Transverse colon (tissue), 4 donors: ENCODE results near the gene RTKN. TPM values are rescaled to one million over a fixed set of nuclear protein-coding genes. Genes with fewer than 3 reads are reported as not detected.
"Not testable (repeated sequence)": the region's sequence is repeated elsewhere in the genome, so short reads cannot be mapped to it uniquely, and the experiment has no call there.

Source experiments
- DNase-seq: peaks from one replicate; pipeline ENCODE4 v3.0.0-alpha.2; 2019
- H3K27ac ChIP-seq, 4 donors: fragments of 200-600 bp; sonication (generic); 2 replicates each; pipeline ENCODE4 v1.5.1; 2016 to 2018; ENCODE audit warnings: inconsistent platforms in 4 of 4
- H3K27me3 ChIP-seq: fragments of 200-600 bp; sonication (generic); 2 replicates; pipeline ENCODE4 v1.5.1; 2017; ENCODE audit warnings: inconsistent platforms
- H3K36me3 ChIP-seq, 4 donors: fragments of 200-600 bp; sonication (generic); 2 replicates each; pipeline ENCODE4 v1.5.1; 2017 to 2019; ENCODE audit warnings: inconsistent platforms in 4 of 4
- H3K4me1 ChIP-seq, 4 donors: fragments of 200-600 bp; sonication (generic); 2 replicates each; pipeline ENCODE4 v1.5.1; 2017 to 2020; ENCODE audit warnings: inconsistent platforms in 4 of 4
- H3K4me3 ChIP-seq, 4 donors: fragments of 200-600 bp; sonication (generic); 1 replicate in 1 of 4; 2 replicates in 3 of 4; pipeline versions ENCODE4 v1.5.1 to v1.6.1; 2017 to 2019; ENCODE audit warnings: inconsistent platforms in 4 of 4
- H3K9me3 ChIP-seq, 2 donors: fragments of 200-600 bp; sonication (generic); 2 replicates each; pipeline ENCODE4 v1.5.1; 2017 to 2019; ENCODE audit warnings: inconsistent platforms in 2 of 2
- CTCF ChIP-seq, 5 experiments: fragments of 200-600 bp in 3 of 5; fragments of 450-650 bp in 2 of 5; sonication (generic) in 3 of 5; IDR thresholded peaks; 1 replicate in 2 of 5; 2 replicates in 3 of 5; pipeline ENCODE4 v1.5.1; 2016 to 2017; ENCODE audit warnings: antibody characterized with exemption in 5 of 5, inconsistent platforms in 3 of 5, mild to moderate bottlenecking in 2 of 5, moderate library complexity in 1 of 5
- EP300 ChIP-seq: sonication (generic); formaldehyde crosslinking; IDR thresholded peaks from one replicate; pipeline ENCODE4 v1.6.1; 2017; ENCODE audit warnings: antibody characterized with exemption, low read depth
- POLR2A ChIP-seq: fragments of 450-650 bp; IDR thresholded peaks from one replicate; pipeline ENCODE4 v1.6.1; 2016; ENCODE audit warnings: antibody characterized with exemption, mild to moderate bottlenecking, moderate library complexity
- POLR2AphosphoS5 ChIP-seq, 3 donors: sonication (generic); formaldehyde crosslinking; IDR thresholded peaks; one replicate each; pipeline ENCODE4 v1.6.1; 2016; ENCODE audit warnings: antibody characterized with exemption in 3 of 3
- WGBS, 2 donors: methylation state at CpG; one replicate each; pipeline ENCODE4 v1.1.5; 2018; ENCODE audit warnings: low coverage in 1 of 2; 5-methylcytosine and 5-hydroxymethylcytosine counted together
- in situ Hi-C, 4 donors: fragments of 200-750 bp; cut with MboI; loops; one replicate each; pipeline versions ENCODE4 v1.15.0 to v1.15.1; 2017; ENCODE audit warnings: low sequenced_read_pairs in 3 of 4, low pct_ligation_motif_present in 1 of 4, low pct_unique_long_range_greater_than_20kb in 1 of 4
- intact Hi-C: fragments of 100-400 bp; cut with DNase I; formaldehyde crosslinking; loops from one replicate; pipeline ENCODE4 v1.15.1; 2023; ENCODE audit warnings: low total_unique reads
- total RNA-seq, 4 donors: library from RNA; depleted of rRNA; stranded (reverse); fragments of >200 nt; gene quantifications; one replicate each; pipeline ENCODE4 v1.1.0, GENCODE V29; 2016

The RTKN gene
- total RNA-seq, 4 donors from 2014 or later: 29.7 to 46.4 (median 41.9) TPM

GRCh38 chr2:74464406-74464805 is 22.7 kb upstream of the RTKN start:
- TF ChIP-seq POLR2AphosphoS5 (IDR thresholded peaks at IDR 0.05) (no peak), CTCF (IDR thresholded peaks at IDR 0.05) (no peak), POLR2A (no peak), EP300 (no peak)
- H3K36me3 ChIP-seq: no peaks in the 10 kb centered on the region
- H3K4me1 ChIP-seq: peaks cover 6 to 20% (median 17%) of the 10 kb centered on the region in 4 donors
- peak overlapping the region; percentile 46 to 96 (median 78) for H3K4me3 ChIP-seq
- no peaks in the 10 kb centered on the region for H3K9me3 ChIP-seq
- H3K27ac ChIP-seq: peak overlapping the region; percentile 82 to 91 (median 89)
- in situ Hi-C loops: no loop called here
- 0% methylated on average over 7 of the region's 13 CpGs; no CpG with 5 or more reads in 1 of the 2 donors for WGBS, 2 donors
- intact Hi-C loops: no loop called here
- no peaks in the 10 kb centered on the region for H3K27me3 ChIP-seq
- DNase-seq: no peak

GRCh38 chr2:74462786-74463105 is 21.0 kb upstream of the RTKN start:
- H3K36me3 ChIP-seq: no peaks in the 10 kb centered on the region
- H3K4me3 ChIP-seq: no peak overlapping the region
- H3K27ac ChIP-seq: no peak overlapping the region
- peaks cover 13 to 28% (median 23%) of the 10 kb centered on the region in 4 donors for H3K4me1 ChIP-seq
- no peaks in the 10 kb centered on the region for H3K9me3 ChIP-seq
- intact Hi-C loops (no loop called here), in situ Hi-C loops (no loop called here)
- no peaks in the 10 kb centered on the region for H3K27me3 ChIP-seq
- TF ChIP-seq CTCF (IDR thresholded peaks at IDR 0.05) (no peak), EP300 (no peak), POLR2A (no peak), POLR2AphosphoS5 (IDR thresholded peaks at IDR 0.05) (no peak)
- DNase-seq: no peak
- WGBS, 2 donors: 70 to 87% methylated on average over 4 of the region's 4 CpGs

GRCh38 chr2:74462054-74462785 is 20.5 kb upstream of the RTKN start:
- H3K36me3 ChIP-seq: no peaks in the 10 kb centered on the region
- no peak overlapping the region for H3K4me3 ChIP-seq
- no peaks in the 10 kb centered on the region for H3K27me3 ChIP-seq
- no peak overlapping the region for H3K27ac ChIP-seq
- no peaks in the 10 kb centered on the region for H3K9me3 ChIP-seq
- WGBS, 2 donors: 87% methylated on average over 15 of the region's 20 CpGs; no CpG with 5 or more reads in 1 of the 2 donors
- peaks cover 13 to 28% (median 24%) of the 10 kb centered on the region in 4 donors for H3K4me1 ChIP-seq
- intact Hi-C loops: no loop called here
- TF ChIP-seq CTCF (IDR thresholded peaks at IDR 0.05): no peak
- no peak for TF ChIP-seq POLR2A
- no peak for TF ChIP-seq POLR2AphosphoS5 (IDR thresholded peaks at IDR 0.05)
- TF ChIP-seq EP300: no peak
- in situ Hi-C loops: no loop called here
- DNase-seq: no peak

- H3K4me3 ChIP-seq: no peak overlapping the region
- WGBS, 2 donors: 89 to 100% methylated on average over 8 to 24 of the region's 27 CpGs
- in situ Hi-C loops: no loop called here
Measured at GRCh38 chr2:74461187-74462053, 19.7 kb upstream of the RTKN start.

GRCh38 chr2:74460187-74460586 is 18.4 kb upstream of the RTKN start:
- H3K36me3 ChIP-seq, H3K27me3 ChIP-seq, H3K9me3 ChIP-seq, DNase-seq, H3K4me3 ChIP-seq, H3K27ac ChIP-seq, intact Hi-C loops, in situ Hi-C loops: not testable (repeated sequence)
- peaks cover 30 to 42% (median 35%) of the 10 kb centered on the region in 4 donors for H3K4me1 ChIP-seq
- WGBS, 2 donors: 72% methylated on average over 10 of the region's 10 CpGs; no CpG with 5 or more reads in 1 of the 2 donors

More at GRCh38 chr2:74461187-74462053, 19.7 kb upstream of the RTKN start:
- peaks cover 21 to 36% (median 30%) of the 10 kb centered on the region in 4 donors for H3K4me1 ChIP-seq
- DNase-seq: no peak
- H3K9me3 ChIP-seq: no peaks in the 10 kb centered on the region
- no peak for TF ChIP-seq POLR2AphosphoS5 (IDR thresholded peaks at IDR 0.05)
- TF ChIP-seq EP300: no peak
- TF ChIP-seq CTCF (IDR thresholded peaks at IDR 0.05): no peak
- no peak for TF ChIP-seq POLR2A
- intact Hi-C loops: no loop called here
- no peaks in the 10 kb centered on the region for H3K36me3 ChIP-seq
- H3K27ac ChIP-seq: no peak overlapping the region
- no peaks in the 10 kb centered on the region for H3K27me3 ChIP-seq

DNA sequence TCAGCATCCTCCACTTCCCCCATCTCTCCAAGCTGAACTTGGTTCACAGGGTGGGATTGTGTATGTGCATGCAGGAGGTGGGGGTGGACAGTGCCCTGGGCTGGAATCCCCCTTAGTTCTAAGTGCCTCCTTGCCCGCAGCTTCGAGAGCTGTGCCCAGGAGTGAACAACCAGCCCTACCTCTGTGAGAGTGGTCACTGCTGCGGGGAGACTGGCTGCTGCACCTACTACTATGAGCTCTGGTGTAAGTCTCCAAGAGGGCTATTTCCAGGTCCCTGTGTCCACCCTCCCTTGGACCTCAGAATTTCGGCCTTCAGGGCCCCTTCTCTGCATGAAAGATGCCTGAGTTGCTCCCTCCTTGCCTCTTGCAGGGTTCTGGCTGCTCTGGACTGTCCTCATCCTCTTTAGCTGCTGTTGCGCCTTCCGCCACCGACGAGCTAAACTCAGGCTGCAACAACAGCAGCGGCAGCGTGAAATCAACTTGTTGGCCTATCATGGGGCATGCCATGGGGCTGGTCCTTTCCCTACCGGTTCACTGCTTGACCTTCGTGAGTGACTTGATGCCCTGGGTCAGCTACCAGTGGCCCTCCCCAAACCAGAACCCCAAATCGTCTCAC is 17.9 kb upstream of the RTKN start:
- H3K27ac ChIP-seq, DNase-seq, H3K9me3 ChIP-seq, H3K4me3 ChIP-seq, H3K27me3 ChIP-seq, H3K36me3 ChIP-seq, in situ Hi-C loops, intact Hi-C loops: not testable (repeated sequence)
- WGBS, 2 donors: 72 to 92% methylated on average over 5 to 13 of the region's 13 CpGs
- peaks cover 29 to 42% (median 35%) of the 10 kb centered on the region in 4 donors for H3K4me1 ChIP-seq
